GM19463 (cell line): ENCODE measurements around the gene PAX7.

Experiments
- ATAC-seq: cut with Tn5 transposase; IDR thresholded peaks from one replicate; pipeline ENCODE4 v1.9.1; 2021; ENCODE audit warnings: mild to moderate bottlenecking, moderate library complexity; ENCODE audit not compliant: unreplicated experiment

PAX7 gene

GRCh38 chr1:18697541-18697940 is 66.9 kb downstream of the PAX7 start:
- no peak for ATAC-seq

- ATAC-seq = no peak
Observed at GRCh38 chr1:18700530-18700929, 69.9 kb downstream of the PAX7 start.

- ATAC-seq = no peak
Observed at GRCh38 chr1:18701183-18701582, 70.5 kb downstream of the PAX7 start.

- ATAC-seq = no peak
Observed at GRCh38 chr1:18703041-18703621, 72.5 kb downstream of the PAX7 start.

GRCh38 chr1:18705811-18706210 is 75.2 kb downstream of the PAX7 start:
- no peak for ATAC-seq

GRCh38 chr1:18707696-18708257 is 77.1 kb downstream of the PAX7 start:
- ATAC-seq = no peak

GRCh38 chr1:18710002-18710401 is 79.4 kb downstream of the PAX7 start:
- ATAC-seq = no peak

- ATAC-seq = no peak
Observed at GRCh38 chr1:18711003-18711402, 80.4 kb downstream of the PAX7 start.

GRCh38 chr1:18711536-18712251 is 81.0 kb downstream of the PAX7 start:
- ATAC-seq = no peak

GRCh38 chr1:18712252-18712600 is 81.6 kb downstream of the PAX7 start:
- no peak for ATAC-seq

- no peak for ATAC-seq
Observed at GRCh38 chr1:18714404-18715175, 83.9 kb downstream of the PAX7 start.

GRCh38 chr1:18716112-18716784 is 85.6 kb downstream of the PAX7 start:
- no peak for ATAC-seq

GRCh38 chr1:18716785-18717678 is 86.4 kb downstream of the PAX7 start:
- no peak for ATAC-seq

GRCh38 chr1:18719786-18720451 is 89.3 kb downstream of the PAX7 start:
- no peak for ATAC-seq

GRCh38 chr1:18721041-18721440 is 90.4 kb downstream of the PAX7 start:
- no peak for ATAC-seq

GRCh38 chr1:18721776-18722175 is 91.1 kb downstream of the PAX7 start:
- no peak for ATAC-seq

- no peak for ATAC-seq
Observed at GRCh38 chr1:18722270-18722669, 91.6 kb downstream of the PAX7 start.

GRCh38 chr1:18723206-18723605 is 92.6 kb downstream of the PAX7 start:
- no peak for ATAC-seq

GRCh38 chr1:18723701-18724411 is 93.2 kb downstream of the PAX7 start:
- ATAC-seq = no peak
